GM12878 (cell line): ENCODE results near the gene LASP1NB.

Source experiments
- ATAC-seq: fragments of 200-7000 bp; cut with Tn5 transposase; 3 replicates; pipeline ENCODE4 v1.9.1; 2020; ENCODE audit warnings: mild to moderate bottlenecking, moderate library complexity
- BruUV-seq: library from RNA; stranded (reverse); fragments of 400-500 nt; replicated peaks from 2 replicates; lab custom pipeline; 2021; lab: Mats Ljungman, UMichigan
- CTCF ChIA-PET: fragments of 300-600 bp; sonication (Branson Sonifier 250); formaldehyde crosslinking; extraction: SDS; loops from one replicate; lab custom pipeline; 2021; ENCODE audit warnings: inconsistent platforms; lab: Yijun Ruan, JAX
- POLR2A ChIA-PET: fragments of 350-600 bp; formaldehyde crosslinking; extraction: SDS; loops from one replicate; lab custom pipeline; 2021; ENCODE audit warnings: inconsistent platforms; lab: Charles Lee
- RAD21 ChIA-PET: fragments of 300-600 bp; sonication (Branson Sonifier 250); formaldehyde crosslinking; loops from one replicate; lab custom pipeline; 2023; ENCODE audit warnings: antibody characterized with exemption; ENCODE audit not compliant: unreplicated experiment; lab: Charles Lee
- SMC1A ChIA-PET: fragments of 300-600 bp; sonication (Branson Sonifier 250); formaldehyde crosslinking; loops from one replicate; lab custom pipeline; 2023; ENCODE audit not compliant: unreplicated experiment, uncharacterized antibody; lab: Charles Lee
- DNase-seq: peaks from one replicate; pipeline ENCODE4 v3.0.0-alpha.2; 2011; ENCODE audit warnings: low read depth, low spot score
- FAIRE-seq: peaks from 3 replicates; lab custom pipeline; 2011; peaks lifted over from hg19 to GRCh38; lab: Jason Lieb, UNC
- H2AFZ ChIP-seq: 2 replicates; pipeline ENCODE4 v1.6.0; 2011; ENCODE audit warnings: low read depth, low read length, control low read depth; ENCODE audit not compliant: control insufficient read depth
- H3K27ac ChIP-seq: 2 replicates; pipeline ENCODE4 v1.5.1; 2011; ENCODE audit warnings: control low read depth; ENCODE audit not compliant: control insufficient read depth, insufficient read depth
- H3K27me3 ChIP-seq, 2 experiments: replicated peaks in 1 of 2; 2 replicates each; pipeline versions ENCODE4 v1.6.0 to v1.6.1; 2011; ENCODE audit warnings: low read length in 1 of 2; ENCODE audit not compliant: control insufficient read depth in 2 of 2, insufficient read depth in 2 of 2
- H3K36me3 ChIP-seq, 2 experiments: 2 replicates each; pipeline ENCODE4 v1.5.1; 2011; ENCODE audit warnings: low read length in 1 of 2; ENCODE audit not compliant: control insufficient read depth in 2 of 2, insufficient read depth in 2 of 2
- H3K4me1 ChIP-seq: 2 replicates; pipeline ENCODE4 v1.6.1; 2011; ENCODE audit warnings: mild to moderate bottlenecking, low read length, moderate library complexity, mixed read lengths; ENCODE audit not compliant: control insufficient read depth, insufficient read depth
- H3K4me2 ChIP-seq: 2 replicates; pipeline ENCODE4 v1.6.0; 2011; ENCODE audit warnings: control low read depth; ENCODE audit not compliant: control insufficient read depth, insufficient read depth
- H3K4me3 ChIP-seq: fragments of 200-600 bp; sonication (generic); 2 replicates; pipeline ENCODE4 v1.5.1; 2016
- H3K79me2 ChIP-seq: 2 replicates; pipeline ENCODE4 v1.6.0; 2011; ENCODE audit warnings: low read length; ENCODE audit not compliant: control insufficient read depth, insufficient read depth
- H3K9ac ChIP-seq: 2 replicates; pipeline ENCODE4 v1.8.0; 2011; ENCODE audit warnings: low read length, control low read depth, mixed read lengths; ENCODE audit not compliant: control insufficient read depth, insufficient read depth
- H3K9me3 ChIP-seq: replicated peaks from 3 replicates; pipeline ENCODE4 v1.5.1; 2011; ENCODE audit warnings: mild to moderate bottlenecking, low read length; ENCODE audit not compliant: control insufficient read depth, insufficient read depth
- H4K20me1 ChIP-seq: 2 replicates; pipeline ENCODE4 v1.6.0; 2011; ENCODE audit not compliant: control insufficient read depth, insufficient read depth
- BCLAF1 ChIP-seq: fragments of 450-650 bp; IDR thresholded peaks from 2 replicates; pipeline ENCODE4 v1.6.1; 2017; ENCODE audit warnings: antibody characterized with exemption, mild to moderate bottlenecking, moderate library complexity
- CEBPZ ChIP-seq: fragments of 150-350 bp; IDR thresholded peaks from 2 replicates; pipeline ENCODE4 v1.6.1; 2016; ENCODE audit warnings: low read depth, low read length
- DPF2 ChIP-seq: fragments of 450-650 bp; IDR thresholded peaks from 2 replicates; pipeline ENCODE4 v1.6.1; 2017; ENCODE audit warnings: mild to moderate bottlenecking
- EED ChIP-seq: sonication (generic); IDR thresholded peaks from 2 replicates; pipeline ENCODE4 v1.6.1; 2016; ENCODE audit warnings: antibody characterized with exemption, low read depth
- NR2F1 ChIP-seq: fragments of 450-650 bp; conservative IDR thresholded peaks from 2 replicates; pipeline ENCODE4 v1.6.1; 2017; ENCODE audit warnings: mild to moderate bottlenecking
- TBL1XR1 ChIP-seq: IDR thresholded peaks from 2 replicates; pipeline ENCODE4 v1.6.1; 2012; ENCODE audit warnings: low read depth, low read length, improper control_type of control experiment
- TCF3 ChIP-seq: IDR thresholded peaks from 2 replicates; pipeline ENCODE4 v1.6.1; 2012; ENCODE audit warnings: low read depth, mild to moderate bottlenecking, low read length, borderline replicate concordance; ENCODE audit not compliant: insufficient read depth
- TCF7 ChIP-seq: IDR thresholded peaks from 2 replicates; pipeline ENCODE4 v1.6.1; 2014; ENCODE audit warnings: antibody characterized with exemption, borderline replicate concordance
- ZBTB33 ChIP-seq: fragments of 450-650 bp; IDR thresholded peaks from 2 replicates; pipeline ENCODE4 v1.6.1; 2017; ENCODE audit warnings: mild to moderate bottlenecking
- ZNF274 ChIP-seq: IDR thresholded peaks from one replicate; pipeline ENCODE4 v1.8.0; 2011; ENCODE audit not compliant: insufficient read length, insufficient read depth
- WGBS: methylation state at CpG from one replicate; pipeline ENCODE4 v1.1.6; 2016; ENCODE audit warnings: low lambda C conversion rate; ENCODE audit not compliant: insufficient replicate concordance, insufficient coverage; ENCODE audit errors: missing lambda C conversion rate; 5-methylcytosine and 5-hydroxymethylcytosine counted together
- in situ Hi-C: fragments of 300-500 bp; cut with MboI; formaldehyde crosslinking; loops from 9 replicates; pipeline ENCODE4 v1.14.3; 2018; ENCODE audit warnings: mixed read lengths
- intact Hi-C: fragments of 100-400 bp; cut with micrococcal nuclease; formaldehyde crosslinking; loops from one replicate; pipeline ENCODE4 v1.14.2; 2022; ENCODE audit not compliant: unreplicated experiment

Gene LASP1NB

GRCh38 chr17:38918129-38918913, 7.1 kb upstream of the LASP1NB start (continued):
- TF ChIP-seq BCLAF1, result no peak
- TF ChIP-seq CEBPZ, result no peak
- no peak for TF ChIP-seq TBL1XR1
- TF ChIP-seq DPF2, result no peak

GRCh38 chr17:38918916-38919315, 6.5 kb upstream of the LASP1NB start:
- Histone ChIP-seq H3K9ac (no peak overlapping the region), H3K27ac (no peak overlapping the region), H3K4me1 (no peaks in the 10 kb centered on the region), H2AFZ (no peak overlapping the region), H3K27me3 (no peaks in the 10 kb centered on the region), H3K4me2 (no peak overlapping the region), H3K79me2 (no peaks in the 10 kb centered on the region), H4K20me1 (no peaks in the 10 kb centered on the region; the same call in 1 of the 2 replicates), H3K9me3 (no peaks in the 10 kb centered on the region), H3K36me3 (peaks cover 12 to 31% of the 10 kb centered on the region in 2 experiments), H3K4me3 (no peak overlapping the region)
- WGBS, result 96% methylated on average over 5 of the region's 5 CpGs
- ChIA-PET CTCF (interaction anchor here (2.4 kb wide), 1 partner anchor 47 kb away, joined by 6 read pairs; no protein-coding TSS in a partner anchor), POLR2A (interaction anchor here (0.5 kb wide), 1 partner anchor 227 kb away, joined by 5 read pairs; no protein-coding TSS in a partner anchor), SMC1A (interaction anchor here (1.3 kb wide), 1 partner anchor 13 kb away, joined by 3 read pairs; no protein-coding TSS in a partner anchor), RAD21 (no interaction called here)
- FAIRE-seq, result no peak
- no peak for ATAC-seq
- in situ Hi-C loops (no loop called here), intact Hi-C loops (no loop called here)
- DNase-seq, result no peak
- no TSS peak for BruUV-seq
- no peak for TF ChIP-seq ZNF274
- no peak for TF ChIP-seq BCLAF1
- TF ChIP-seq TCF3, result no peak
- no peak for TF ChIP-seq NR2F1
- no peak for TF ChIP-seq TCF7
- no peak for TF ChIP-seq EED
- TF ChIP-seq ZBTB33, result no peak
